Activated CD8-positive, alpha-beta memory T cell treated with anti-CD3 and anti-CD28 coated beads, Interleukin-2, amount 50 U/mL, for 4 hours (primary cell): ENCODE results near the gene DLG2.
"Not testable (repeated sequence)": the region's sequence is repeated elsewhere in the genome, so short reads cannot be mapped to it uniquely, and the experiment has no call there.

ENCODE experiments used
- DNase-seq: peaks from one replicate; pipeline ENCODE4 v3.0.0-alpha.2; 2020

DLG2 gene

GRCh38 chr11:85627332-85627997 lies at the start of gene DLG2:
DLG2 (minus strand) TSS chr11:85627344.
- no peak for DNase-seq

DNA sequence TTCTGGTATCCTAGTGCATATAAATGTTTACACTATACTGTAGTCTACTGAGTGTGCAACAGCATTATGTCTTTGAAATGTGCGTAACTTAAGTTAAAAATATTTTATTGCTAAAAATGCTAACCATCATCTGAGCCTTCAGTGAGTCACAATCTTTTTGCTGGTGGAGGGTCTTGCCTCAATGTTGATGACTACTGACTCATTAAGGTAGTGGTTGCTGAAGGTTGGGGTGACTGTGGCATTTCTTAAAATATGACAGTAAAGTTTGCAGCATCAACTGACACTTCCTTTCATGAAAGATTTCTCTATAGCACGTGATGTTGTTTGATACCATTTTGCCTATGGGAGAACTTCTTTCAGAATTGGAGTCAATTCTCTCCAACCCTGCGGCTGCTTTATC lies 46.2 kb upstream of the DLG2 start:
- no peak for DNase-seq

- DNase-seq = no peak
Measured at GRCh38 chr11:85672105-85672902, 45.2 kb upstream of the DLG2 start.

DNA sequence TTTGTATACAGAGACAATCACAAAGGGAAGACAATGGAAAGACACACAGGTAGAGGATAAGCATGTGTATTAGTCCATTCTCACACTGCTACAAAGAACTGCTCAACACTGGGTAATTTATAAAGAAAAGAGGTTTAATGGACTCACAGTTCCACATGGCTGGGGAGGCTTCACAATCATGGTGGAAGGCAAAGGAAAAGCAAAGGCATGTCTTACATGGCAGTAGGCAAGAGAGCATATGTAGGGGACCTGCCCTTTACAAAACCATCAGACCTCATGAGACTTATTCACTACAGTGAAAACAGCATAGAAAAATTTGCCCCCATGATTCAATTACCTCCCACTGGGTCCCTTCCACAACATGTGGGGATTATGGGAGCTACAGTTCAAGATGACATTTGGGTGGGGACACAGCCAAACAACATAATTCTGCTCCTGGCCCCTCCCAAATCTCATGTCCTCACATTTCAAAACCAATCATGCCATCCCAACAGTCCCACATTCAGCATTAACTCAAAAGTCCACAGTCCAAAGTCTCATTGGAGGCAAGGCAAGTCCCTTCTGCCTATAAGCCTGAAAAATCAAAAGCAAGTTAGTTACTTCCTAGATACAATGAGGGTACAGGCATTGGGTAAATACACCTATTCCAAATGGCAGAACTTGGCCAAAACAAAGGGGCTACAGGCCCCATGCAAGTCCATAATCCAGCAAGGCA lies 44.0 kb upstream of the DLG2 start:
- DNase-seq = not testable (repeated sequence)

DNA sequence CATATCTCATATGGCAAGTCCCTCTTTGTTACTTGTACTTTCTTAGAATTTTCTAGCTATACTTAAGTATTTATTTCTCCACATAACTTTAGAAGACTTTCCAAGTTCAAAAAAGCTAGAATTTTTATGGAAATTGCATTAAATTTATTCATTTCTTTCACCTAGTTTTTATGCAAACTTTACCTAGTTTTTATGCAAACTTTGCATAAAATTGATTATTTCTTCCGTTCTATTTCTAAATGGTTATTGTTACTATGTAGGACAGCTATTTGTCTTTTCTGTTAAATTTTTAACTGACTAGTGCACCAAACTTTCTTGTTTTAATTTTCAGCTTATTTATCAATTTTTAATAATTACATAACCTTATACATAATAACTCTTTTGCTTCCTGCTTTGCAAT lies 41.0 kb upstream of the DLG2 start:
- no peak for DNase-seq

DNA sequence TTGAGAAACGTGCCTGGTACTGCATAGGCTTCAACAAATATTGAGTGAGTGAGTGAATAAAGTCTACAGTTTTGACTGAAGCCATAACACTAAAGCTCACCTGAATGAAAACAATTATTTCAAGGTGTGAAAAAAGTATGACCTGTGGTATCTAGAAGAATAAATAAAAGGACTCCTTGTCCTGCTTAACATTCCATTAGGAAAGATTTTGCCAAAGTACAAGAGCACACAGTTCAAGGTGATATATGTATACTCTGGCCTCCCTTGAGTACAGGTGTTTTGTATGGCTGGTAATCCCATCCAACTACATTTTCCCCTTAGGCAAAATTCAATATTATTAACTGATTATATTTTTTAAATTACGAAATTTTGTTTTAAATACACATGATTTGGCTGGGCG lies 39.5 kb upstream of the DLG2 start:
- no peak for DNase-seq

DNA sequence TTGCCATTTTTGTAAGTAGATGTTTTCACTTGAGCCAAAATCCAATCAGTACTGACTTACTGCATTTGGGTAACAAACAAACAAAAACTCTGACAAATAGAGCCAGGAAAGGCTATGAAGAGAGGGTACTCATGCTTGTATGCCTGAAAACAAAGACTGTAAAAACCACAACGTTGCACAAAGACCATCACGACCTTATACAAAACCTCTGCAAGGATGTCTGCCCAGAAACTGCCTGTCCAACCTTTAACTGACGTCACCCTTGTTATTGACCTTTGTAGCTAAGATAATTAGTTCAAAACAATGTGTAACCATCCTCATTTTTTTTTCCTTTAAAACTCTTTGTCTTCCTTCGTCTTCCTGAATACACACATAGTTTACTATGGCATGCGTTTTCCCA lies 38.6 kb upstream of the DLG2 start:
- DNase-seq = no peak

- DNase-seq = peak; percentile 93
Measured at GRCh38 chr11:85664615-85665481, 37.7 kb upstream of the DLG2 start, which contains the start of gene CREBZF. CREBZF (minus strand) TSS chr11:85665129; CDS start chr11:85664875, 254 bp downstream.

DNA sequence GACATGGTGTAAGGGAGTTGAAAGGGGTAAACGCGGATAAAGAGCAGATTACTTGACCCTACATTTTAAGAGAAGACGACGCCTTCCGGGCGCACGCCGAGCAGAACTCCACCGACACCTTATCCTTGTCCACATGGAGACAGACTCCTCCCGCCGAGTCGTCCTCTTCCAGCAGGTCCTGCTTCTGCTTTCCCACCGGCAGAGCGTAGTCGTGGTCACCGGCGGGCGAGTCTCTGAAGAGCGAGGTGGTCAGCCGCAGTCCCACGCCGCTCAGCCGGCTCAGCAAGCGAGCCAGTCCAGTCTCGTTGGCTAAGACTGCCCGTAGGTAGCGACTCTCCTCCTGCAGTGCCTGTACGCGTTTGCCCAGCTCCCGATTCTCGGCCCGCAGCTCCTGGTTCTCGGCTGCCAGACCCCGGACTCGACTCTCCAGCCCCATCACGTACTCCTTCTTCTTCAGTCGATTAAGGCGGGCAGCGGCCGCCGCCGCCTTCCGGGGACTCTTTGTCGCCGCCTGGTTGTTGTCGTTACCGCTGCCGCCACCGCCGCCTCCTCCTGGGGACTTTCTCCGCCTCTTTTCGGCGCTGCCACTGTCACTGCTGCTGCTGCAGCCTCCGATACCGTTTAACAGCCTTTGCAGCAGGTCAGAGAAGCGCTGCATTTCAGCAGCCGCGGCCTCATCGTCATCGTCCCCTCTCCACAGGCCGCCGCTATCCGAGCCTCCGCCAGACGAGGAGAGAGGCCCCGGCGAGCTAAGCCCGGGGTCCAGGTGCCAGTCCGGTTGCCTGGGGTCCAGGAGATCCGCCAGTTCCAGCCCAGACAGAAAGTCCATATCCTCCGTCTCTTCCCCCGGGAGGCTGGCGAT lies 36.8 kb upstream of the DLG2 start:
- peak; percentile 88 for DNase-seq

DNA sequence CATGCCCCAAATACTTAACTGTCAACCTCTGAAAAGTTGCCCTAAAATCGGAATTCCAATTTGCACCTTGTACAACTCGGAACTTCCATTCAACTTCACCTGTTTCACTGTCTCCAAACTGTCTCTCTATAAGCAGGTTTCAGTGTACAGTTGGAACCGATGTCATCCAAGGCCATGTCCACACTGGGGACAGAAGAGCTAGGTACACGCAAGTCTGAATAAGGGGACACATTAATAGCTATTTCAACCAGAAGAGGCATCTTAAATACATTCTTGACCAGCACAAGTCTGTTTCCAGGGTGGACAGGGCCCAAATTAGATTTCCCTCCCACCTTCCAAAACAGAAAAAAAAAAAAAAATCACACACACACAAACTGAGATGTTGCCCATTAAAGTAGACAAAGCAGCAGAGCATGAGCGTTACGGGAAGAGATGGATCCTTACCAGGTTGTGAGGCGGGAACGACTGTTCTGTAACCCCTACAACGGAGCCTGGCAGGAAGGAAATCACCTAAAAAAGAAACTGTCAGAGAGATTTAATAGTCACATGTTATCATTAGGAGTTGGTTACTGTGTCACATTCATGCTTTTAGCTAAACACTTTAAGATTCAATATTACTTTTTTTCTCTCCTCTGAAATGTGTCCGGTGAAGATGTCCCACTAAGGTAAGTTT lies 36.1 kb upstream of the DLG2 start:
- no peak for DNase-seq

- DNase-seq = no peak
Measured at GRCh38 chr11:85661972-85662664, 35.0 kb upstream of the DLG2 start.

DNA sequence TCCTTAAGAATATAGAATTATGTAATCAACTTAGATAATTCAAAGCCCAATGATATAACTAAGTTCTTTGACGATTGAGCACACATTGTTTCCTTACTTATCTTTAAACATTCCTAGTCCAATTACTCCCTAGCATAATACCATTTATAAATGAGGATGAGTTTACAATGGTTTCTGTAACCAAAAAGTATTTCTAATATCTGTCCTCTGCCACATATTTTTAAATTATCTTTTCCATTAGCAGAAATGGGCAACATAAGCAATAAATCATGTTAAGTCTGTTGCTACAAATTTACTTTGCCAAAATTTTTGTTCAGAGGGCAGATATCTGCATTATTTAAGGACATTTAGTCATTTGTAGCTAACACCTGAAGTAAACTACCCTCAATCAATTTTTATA lies 31.0 kb upstream of the DLG2 start:
- no peak for DNase-seq

DNA sequence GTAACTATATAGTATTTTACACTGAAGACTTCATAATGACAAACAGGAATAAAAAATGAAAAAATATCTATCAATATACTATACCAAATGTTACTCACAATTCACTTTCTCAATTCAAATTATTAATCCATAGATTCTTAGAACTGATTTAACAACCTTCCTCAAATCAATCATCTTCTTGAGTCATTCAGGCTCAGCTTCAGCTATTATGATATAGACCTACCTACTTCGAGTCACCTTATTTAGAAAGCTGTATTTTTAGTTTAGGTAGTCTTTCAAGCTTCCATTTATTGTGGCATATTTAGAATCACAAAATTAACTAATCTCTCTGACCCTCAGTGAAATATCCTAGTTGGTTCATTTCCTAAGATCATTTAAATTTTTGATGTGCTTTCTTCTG lies 29.6 kb upstream of the DLG2 start:
- no peak for DNase-seq

DNA sequence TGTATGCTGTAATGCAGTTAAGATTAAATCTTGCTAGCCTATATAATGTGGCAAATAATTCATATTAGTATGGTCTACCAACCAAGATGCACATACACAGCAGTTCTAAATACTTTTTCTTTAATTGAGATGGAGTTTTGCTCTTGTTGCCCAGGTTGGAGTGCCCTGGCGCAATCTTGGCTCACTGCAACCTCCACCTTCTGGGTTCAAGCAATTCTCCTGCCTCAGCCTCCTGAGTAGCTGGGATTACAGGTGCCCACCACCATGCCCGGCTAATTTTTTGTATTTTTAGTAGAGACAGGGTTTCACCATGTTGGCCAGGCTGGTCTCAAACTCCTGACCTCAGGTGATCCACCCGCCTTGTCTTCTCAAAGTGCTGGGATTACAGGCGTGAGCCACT lies 27.2 kb upstream of the DLG2 start:
- not testable (repeated sequence) for DNase-seq

DNA sequence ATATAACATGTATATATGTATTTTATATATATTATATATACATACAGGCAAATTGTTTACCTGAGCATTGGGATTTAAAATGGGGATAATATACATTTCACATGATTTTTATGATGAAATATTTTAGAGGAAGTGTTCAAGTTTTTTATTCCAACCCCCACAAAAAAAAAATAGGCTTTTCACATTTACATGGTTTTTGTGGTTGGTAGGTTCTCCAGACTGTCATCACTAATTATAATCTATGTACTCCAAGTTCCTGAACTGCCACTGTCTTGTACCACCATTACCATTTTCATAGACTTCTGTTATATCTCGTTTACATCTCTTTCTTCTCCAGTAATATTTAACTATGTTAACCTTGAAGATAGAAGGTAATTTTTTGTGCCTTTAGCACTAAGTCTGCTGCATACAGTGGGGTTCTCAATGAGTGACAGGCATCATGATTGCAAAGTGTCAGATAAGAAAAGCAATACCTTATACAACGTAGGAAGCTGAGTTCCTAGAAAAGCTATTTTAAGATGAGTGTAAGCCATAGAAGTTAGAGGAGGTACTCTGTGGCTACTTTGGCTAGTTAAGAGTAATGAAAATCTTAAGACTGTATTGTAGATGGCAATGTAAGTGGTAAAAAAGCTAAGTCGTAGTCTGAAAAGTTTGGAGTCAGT lies 25.8 kb upstream of the DLG2 start:
- no peak for DNase-seq

DNA sequence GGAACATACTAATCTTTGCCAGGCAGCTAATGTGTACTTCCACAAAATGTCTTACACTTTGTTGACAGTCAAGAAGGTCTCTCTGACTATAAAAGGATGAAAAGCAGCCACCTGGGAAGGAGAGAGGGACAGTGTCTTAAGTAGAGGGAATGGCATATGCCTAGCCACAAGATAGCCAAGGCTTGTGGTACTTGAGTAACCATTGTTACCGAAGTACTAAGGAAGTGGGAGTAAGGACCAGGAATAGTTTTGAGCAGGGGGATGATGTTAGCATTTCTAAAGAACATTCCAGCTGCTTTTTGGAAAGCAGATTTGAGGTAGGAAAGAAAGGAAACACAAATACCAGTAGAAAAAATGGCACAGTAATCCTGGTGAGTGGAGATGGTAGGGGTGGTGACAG lies 24.0 kb upstream of the DLG2 start:
- DNase-seq = no peak

DNA sequence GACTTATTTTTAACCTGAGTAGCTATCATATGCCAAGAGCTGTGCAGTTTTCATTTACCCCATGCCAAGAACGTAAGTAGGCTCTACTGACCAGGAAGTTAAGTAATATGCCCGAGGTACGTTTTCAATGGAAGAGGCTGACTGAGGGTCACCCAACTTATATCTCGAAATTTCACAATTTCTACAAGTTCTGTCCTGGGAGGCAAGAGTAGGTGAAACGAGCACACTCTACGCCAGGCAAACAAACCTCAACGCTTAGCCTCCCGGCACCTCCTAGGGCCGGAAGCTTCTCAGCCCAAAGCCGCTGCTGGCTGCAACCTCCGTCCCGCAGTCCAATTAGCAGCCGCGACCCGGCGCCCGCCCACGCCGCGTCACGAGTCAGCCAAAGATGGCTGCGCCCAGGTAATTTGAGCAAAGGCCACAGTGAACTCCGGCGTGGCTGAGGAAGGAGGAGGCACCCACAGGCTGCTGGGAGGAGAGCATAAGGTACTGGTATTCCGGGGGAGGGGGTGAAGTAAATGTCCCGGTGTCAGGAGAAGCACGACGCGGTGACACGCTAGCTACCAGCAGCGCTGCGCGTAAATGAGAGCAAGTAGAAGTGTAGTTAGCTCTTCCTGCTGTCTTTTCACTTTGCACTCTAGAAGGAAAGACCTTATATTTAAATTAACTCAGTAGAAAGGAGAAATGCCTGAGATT lies 20.6 kb upstream of the DLG2 start, which contains the start of gene TMEM126A:
Gene TMEM126A, plus strand, starts transcription at position 364 of the 696 bp plus-strand sequence. CDS start 2,289 bp downstream, outside the sequence.
- DNase-seq = peak; percentile 93

DNA sequence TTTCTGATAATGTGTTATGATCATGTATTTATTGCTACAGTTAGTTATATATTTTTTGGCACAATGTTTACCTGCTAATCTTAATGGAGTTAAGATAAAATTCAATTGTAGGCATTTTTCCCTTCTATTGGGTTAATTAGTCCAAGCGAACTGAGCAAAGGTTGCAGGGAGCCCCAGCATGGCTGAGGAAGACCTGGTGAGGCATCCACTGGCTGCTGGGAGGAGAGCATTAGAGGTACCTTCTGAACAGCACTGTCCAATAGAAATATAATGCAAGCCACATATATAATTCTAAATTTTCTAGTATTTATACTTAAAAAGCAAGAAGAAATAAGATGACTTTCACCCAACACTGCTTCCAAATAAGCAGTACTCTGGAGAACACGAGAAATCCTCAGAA lies 19.9 kb upstream of the DLG2 start:
- DNase-seq = no peak

DNA sequence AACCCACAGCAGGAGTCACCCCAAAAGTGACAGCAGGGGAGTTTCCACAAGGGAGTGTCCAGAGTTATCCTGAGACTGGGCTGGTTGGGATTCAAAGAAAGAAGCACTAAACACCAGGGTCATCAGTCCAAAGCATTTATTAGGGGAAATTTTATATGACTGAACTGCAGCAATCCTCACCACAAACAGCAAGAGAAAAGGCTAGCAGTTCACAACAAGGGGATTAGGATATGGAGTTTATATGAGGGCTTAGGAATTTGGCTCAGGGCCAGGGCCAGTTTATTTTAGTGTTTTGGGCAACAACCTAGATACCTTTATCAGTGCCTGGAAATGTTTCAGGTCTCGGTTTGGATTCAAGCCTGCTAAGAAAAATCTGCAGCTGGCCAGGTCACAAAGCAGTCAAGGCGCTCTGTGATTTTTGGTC lies 16.1 kb upstream of the DLG2 start:
- no peak for DNase-seq
